Testis (tissue), 2 donors: ENCODE data around the gene C2CD4D.
"Not testable (repeated sequence)": the region's sequence is repeated elsewhere in the genome, so short reads cannot be mapped to it uniquely, and the experiment has no call there.

Source experiments
- CTCF ChIP-seq, 3 experiments: fragments of 450-650 bp in 2 of 3; fragments of 200-600 bp in 1 of 3; sonication (generic) in 1 of 3; IDR thresholded peaks; one replicate each; pipeline ENCODE4 v1.5.1; 2016 to 2019; ENCODE audit warnings: antibody characterized with exemption in 3 of 3, mild to moderate bottlenecking in 2 of 3, moderate library complexity in 1 of 3
- POLR2A ChIP-seq: fragments of 450-650 bp; IDR thresholded peaks from one replicate; pipeline ENCODE4 v1.6.1; 2017; ENCODE audit warnings: antibody characterized with exemption, mild to moderate bottlenecking, moderate library complexity

- not testable (repeated sequence) for TF ChIP-seq POLR2A; CTCF (IDR thresholded peaks at IDR 0.05)
Observed at GRCh38 chr1:151855516-151855915, 15.9 kb upstream of the C2CD4D start.
